Stomach (tissue), 4 donors: ENCODE measurements around the gene PARD6A.

Source experiments
- POLR2A ChIP-seq, 4 donors: fragments of 450-650 bp; IDR thresholded peaks; one replicate each; pipeline ENCODE4 v1.6.1; 2016; ENCODE audit warnings: antibody characterized with exemption in 4 of 4, control low read depth in 2 of 4, mild to moderate bottlenecking in 1 of 4, moderate library complexity in 1 of 4
- TF ChIP-seq, protein P1 (sequence below), 7 experiments: fragments of 450-650 bp in 4 of 7; fragments of 200-600 bp in 3 of 7; sonication (generic) in 3 of 7; IDR thresholded peaks; one replicate each; pipeline ENCODE4 v1.5.1; 2016 to 2019; ENCODE audit warnings: antibody characterized with exemption in 7 of 7, control low read depth in 2 of 7, mild to moderate bottlenecking in 1 of 7

GRCh38 chr16:67654403-67654911, 6.3 kb upstream of the PARD6A start:
- TF ChIP-seq, protein P1, sequence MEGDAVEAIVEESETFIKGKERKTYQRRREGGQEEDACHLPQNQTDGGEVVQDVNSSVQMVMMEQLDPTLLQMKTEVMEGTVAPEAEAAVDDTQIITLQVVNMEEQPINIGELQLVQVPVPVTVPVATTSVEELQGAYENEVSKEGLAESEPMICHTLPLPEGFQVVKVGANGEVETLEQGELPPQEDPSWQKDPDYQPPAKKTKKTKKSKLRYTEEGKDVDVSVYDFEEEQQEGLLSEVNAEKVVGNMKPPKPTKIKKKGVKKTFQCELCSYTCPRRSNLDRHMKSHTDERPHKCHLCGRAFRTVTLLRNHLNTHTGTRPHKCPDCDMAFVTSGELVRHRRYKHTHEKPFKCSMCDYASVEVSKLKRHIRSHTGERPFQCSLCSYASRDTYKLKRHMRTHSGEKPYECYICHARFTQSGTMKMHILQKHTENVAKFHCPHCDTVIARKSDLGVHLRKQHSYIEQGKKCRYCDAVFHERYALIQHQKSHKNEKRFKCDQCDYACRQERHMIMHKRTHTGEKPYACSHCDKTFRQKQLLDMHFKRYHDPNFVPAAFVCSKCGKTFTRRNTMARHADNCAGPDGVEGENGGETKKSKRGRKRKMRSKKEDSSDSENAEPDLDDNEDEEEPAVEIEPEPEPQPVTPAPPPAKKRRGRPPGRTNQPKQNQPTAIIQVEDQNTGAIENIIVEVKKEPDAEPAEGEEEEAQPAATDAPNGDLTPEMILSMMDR (IDR thresholded peaks at IDR 0.05): no peak
- TF ChIP-seq POLR2A (IDR thresholded peaks at IDR 0.05): no peak
